GM19328 (cell line): ENCODE measurements around the gene PTN.
"Not testable (repeated sequence)": the region's sequence is repeated elsewhere in the genome, so short reads cannot be mapped to it uniquely, and the experiment has no call there.

ENCODE experiments used
- ATAC-seq: cut with Tn5 transposase; IDR thresholded peaks from one replicate; pipeline ENCODE4 v1.9.1; 2021; ENCODE audit warnings: mild to moderate bottlenecking, moderate library complexity; ENCODE audit not compliant: unreplicated experiment

Gene PTN

GRCh38 chr7:137268001-137268865 is 75.3 kb downstream of the PTN start:
- not testable (repeated sequence) for ATAC-seq

DNA sequence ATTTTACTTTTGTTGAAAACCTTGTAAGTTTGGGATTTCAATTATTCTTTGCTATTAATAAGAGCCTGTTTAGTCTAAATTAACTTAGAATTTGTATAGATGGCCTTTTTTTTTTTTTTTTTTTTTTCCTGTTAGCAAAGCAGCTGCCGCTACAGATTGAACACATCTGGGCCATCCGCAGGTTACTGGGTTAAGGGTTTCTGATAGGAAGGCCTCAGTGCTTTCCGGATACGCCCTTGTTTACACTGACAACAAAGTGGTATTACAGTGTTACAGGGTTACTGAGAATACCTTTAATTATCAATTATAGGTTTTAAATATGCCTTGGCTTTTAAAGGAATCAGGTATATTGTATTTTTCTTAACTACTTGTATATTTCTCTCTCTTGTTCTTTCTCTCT is 76.8 kb downstream of the PTN start:
- no peak for ATAC-seq

DNA sequence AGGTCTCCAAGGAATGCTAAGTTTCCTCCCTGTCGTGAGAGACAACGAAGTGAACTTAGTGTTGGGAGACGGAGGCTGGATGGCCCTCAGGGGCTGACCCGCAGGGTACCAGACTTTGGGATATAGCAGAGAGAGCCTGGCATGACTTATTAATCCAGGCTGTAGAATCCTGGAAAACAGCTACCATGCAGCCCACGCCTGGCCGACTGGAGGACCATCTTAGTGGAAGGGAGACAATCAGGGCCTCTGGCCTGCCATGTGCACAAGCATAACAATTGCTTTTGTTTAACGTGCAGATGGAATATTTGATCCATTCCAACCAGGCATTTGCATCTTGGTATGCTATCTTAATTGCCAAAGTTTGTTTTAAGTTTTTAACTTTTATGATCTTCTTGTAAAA is 78.1 kb downstream of the PTN start:
- not testable (repeated sequence) for ATAC-seq

- no peak for ATAC-seq
Observed at GRCh38 chr7:137262599-137262998, 80.9 kb downstream of the PTN start.

DNA sequence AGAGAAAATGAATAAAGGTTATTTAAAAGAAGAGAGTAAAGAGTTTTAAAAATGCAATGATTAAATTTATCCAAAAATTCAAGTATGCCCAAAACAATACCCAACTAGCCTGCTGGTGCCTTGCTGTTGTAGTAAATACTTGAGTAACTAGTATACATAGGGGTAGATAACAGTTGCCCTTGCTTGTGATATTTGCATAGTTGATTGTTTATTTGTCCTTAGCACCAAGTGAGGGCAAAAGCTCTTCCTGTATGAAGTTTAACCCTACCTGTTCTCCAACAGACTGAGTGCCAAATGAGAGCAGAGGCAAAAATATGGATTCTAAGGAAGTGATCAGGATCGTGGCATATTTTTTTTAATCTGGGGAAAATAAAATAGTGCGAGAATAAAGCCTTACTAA is 85.0 kb downstream of the PTN start:
- ATAC-seq = no peak

DNA sequence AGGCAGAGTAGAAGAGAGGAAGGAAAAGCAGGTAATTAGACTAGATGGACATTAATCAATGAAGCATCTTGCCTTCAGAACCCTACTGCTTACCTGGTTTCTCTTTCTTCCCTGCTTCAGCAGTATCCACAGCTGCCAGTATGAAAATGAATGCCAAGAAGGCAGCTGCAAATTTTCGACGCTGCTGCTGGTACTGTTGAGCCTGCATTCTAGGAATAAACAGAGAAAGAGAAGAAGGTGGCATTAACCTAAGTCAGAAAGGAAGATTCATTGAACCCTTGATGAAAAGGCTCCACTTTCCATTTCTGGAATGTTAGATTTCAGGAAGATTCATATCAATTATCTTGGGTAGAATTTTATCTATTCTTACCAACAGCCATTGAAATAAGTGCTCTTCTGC is 88.8 kb downstream of the PTN start:
- ATAC-seq = no peak

- ATAC-seq = no peak
Observed at GRCh38 chr7:137245890-137246289, 97.6 kb downstream of the PTN start.

DNA sequence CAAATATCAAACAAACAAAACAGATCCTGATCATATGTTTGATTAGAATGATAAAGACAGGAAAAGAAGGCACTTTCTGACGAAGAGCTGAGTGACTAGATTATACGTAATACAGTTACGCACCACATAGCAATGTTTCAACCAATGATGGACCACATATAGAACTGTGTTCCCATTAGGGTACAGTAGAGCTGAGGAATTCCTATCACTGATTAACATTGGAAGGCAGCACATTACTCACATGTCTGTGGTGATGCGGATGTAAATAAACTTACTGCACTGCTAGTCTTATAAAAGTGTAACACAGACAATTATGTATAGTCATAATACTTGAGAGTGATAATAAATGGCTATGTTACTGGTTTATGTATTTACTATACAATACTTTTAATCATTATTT is 98.3 kb downstream of the PTN start:
- no peak for ATAC-seq

- ATAC-seq = no peak
Observed at GRCh38 chr7:137243741-137244140, 99.8 kb downstream of the PTN start.

DNA sequence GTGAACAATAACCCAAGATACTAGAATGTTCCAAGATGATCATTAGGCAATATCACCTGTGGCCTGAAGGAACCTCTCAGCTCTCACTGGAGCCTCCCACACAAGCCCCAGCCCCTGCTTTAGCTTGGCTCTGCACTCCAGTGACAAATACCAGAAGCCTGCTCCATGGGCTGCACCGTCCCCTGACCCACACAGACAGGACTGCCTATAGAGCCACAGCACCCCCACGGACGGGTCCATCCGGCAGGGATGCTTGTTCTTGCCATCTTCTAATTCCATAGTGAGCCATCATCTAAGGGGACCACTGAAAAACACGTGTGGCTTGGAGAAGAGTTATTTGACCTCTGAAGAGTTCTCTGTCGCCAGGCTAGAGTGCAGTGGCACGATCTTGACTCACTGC is 100.9 kb downstream of the PTN start:
- no peak for ATAC-seq

GRCh38 chr7:137241655-137242360 is 101.7 kb downstream of the PTN start:
- no peak for ATAC-seq

DNA sequence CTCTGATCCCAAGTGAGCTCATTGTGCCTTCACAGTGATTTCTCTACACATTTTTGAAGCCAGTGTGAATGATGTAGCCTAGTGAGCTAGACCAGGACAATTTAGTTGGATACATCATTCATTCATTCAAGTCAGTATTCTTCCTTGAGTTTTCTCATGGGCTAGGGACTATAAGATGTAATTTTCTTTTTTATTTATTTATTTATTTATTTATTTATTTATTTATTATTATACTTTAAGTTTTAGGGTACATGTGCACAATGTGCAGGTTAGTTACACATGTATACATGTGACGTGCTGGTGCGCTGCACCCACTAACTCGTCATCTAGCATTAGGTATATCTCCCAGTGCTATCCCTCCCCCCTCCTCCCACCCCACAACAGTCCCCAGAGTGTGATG is 104.3 kb downstream of the PTN start:
- not testable (repeated sequence) for ATAC-seq

DNA sequence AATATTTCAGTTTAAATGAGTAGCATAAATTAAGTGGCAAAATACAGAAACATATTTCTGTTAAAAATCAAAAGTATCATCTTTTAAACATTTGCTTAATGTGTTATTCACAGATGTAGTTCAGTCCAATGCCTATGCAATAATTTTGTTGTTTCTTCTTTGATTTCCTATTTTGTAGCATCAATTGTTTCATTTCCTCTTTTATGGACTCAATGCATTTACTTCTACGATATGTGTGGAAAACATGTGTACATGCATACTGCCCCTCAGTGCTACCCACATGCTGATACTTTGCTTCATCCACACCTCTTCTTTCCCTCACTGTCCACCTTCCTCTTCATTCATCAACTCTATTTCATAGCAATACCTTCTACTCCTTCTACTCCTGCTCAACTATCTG is 108.1 kb downstream of the PTN start:
- ATAC-seq = no peak

- no peak for ATAC-seq
Observed at GRCh38 chr7:137231167-137231566, 112.4 kb downstream of the PTN start.

DNA sequence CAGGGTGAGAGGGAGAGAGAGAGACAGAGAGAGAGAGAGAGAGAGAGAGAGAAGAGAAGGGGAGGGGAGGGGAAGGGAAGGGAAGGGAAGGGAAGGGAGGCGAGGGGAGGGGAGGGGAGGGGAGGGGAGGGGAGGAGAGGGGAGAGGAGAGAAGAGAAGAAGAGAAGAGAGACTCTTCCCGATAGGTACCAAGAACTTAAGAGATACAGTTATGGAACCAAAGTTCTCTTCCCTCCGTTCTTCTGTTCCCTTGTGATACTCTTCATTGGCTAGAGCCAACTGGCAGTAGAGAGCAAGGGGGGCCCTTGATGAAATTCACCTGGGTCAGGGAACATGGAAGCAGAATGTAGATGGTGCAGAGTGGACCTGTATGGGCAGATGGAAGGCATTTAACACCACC is 122.1 kb downstream of the PTN start:
- no peak for ATAC-seq

GRCh38 chr7:137213744-137214143 is 129.8 kb downstream of the PTN start:
- ATAC-seq = no peak

GRCh38 chr7:137209151-137209817 is 134.2 kb downstream of the PTN start:
- ATAC-seq = no peak

GRCh38 chr7:137206770-137207169 is 136.8 kb downstream of the PTN start:
- no peak for ATAC-seq

DNA sequence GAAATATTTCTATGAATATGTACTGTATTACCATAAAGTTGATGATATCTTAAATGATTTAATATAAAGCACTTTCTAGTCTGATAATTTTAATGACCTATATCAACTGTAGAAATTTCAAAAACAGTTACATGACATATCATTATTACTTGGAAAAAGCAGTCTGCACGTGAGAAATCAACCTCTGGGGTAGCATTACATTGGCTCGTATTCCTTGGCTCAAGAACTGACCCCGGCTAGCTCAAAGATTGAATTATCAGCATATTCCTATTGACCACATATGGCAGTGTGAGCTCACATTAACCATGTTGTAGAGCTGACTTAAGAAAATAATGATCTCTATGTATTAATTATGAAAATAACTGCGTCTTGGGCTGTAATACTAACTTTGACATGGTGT is 139.3 kb downstream of the PTN start:
- ATAC-seq = no peak

DNA sequence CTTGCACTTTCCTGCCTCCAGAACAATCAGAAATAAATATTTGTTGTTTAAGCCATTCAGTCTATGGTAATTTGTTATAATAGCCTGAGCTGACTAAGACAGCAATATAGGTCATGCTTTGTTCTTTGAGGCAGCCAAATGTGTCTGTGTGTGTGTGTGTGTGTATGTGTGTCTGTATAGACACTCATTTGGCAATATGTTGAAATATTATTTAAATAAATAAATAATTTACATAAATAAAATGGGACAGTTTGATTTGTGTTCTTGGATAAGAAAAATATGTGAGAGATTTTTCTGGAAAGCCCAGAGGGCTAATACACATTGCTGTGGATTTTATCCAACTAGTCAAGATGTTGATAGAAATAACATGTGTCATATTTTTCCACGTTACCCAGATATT is 140.2 kb downstream of the PTN start:
- no peak for ATAC-seq

DNA sequence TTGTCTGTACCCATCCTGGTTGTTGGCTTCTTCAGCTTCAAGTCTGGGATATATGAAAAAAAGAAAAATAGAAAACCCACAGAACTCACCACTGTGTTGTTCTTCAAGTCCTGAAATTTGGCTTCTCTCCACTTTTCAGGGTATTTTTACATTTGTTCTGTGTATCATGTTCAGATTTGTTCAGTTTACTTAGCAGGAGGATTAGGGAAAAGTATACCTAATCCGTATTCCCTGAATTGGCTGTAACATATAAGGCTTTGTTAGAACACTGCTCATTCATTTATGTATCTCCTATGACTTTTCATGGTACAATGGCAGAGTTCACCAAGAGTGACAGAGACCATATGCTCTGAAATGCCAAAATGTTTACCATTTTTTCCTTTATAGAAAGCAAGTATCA is 146.9 kb downstream of the PTN start:
- no peak for ATAC-seq

- ATAC-seq = no peak
Observed at GRCh38 chr7:137195996-137196395, 147.5 kb downstream of the PTN start.
